GM21825 (cell line): ENCODE results near the gene TMTC2.

Experiments
- ATAC-seq: cut with Tn5 transposase; IDR thresholded peaks from one replicate; pipeline ENCODE4 v1.9.1; 2021; ENCODE audit warnings: mild to moderate bottlenecking, moderate library complexity; ENCODE audit not compliant: unreplicated experiment

Gene TMTC2

GRCh38 chr12:82873951-82874350, 187.2 kb downstream of the TMTC2 start:
- ATAC-seq: no peak

- ATAC-seq: no peak
Observed at GRCh38 chr12:82874945-82875344, 188.2 kb downstream of the TMTC2 start.

GRCh38 chr12:82876075-82876474, 189.4 kb downstream of the TMTC2 start:
- ATAC-seq: no peak

- ATAC-seq: no peak
Observed at GRCh38 chr12:82877963-82878362, 191.3 kb downstream of the TMTC2 start.

GRCh38 chr12:82880442-82880901, 193.8 kb downstream of the TMTC2 start:
- ATAC-seq: no peak

- no peak for ATAC-seq
Observed at GRCh38 chr12:82883394-82884355, 197.0 kb downstream of the TMTC2 start.

GRCh38 chr12:82886671-82887340, 200.1 kb downstream of the TMTC2 start:
- no peak for ATAC-seq

- ATAC-seq: no peak
Observed at GRCh38 chr12:82893896-82894295, 207.2 kb downstream of the TMTC2 start.

GRCh38 chr12:82896277-82896676, 209.6 kb downstream of the TMTC2 start:
- ATAC-seq: no peak

- ATAC-seq: no peak
Observed at GRCh38 chr12:82896979-82897378, 210.3 kb downstream of the TMTC2 start.

GRCh38 chr12:82898441-82898840, 211.7 kb downstream of the TMTC2 start:
- no peak for ATAC-seq

- no peak for ATAC-seq
Observed at GRCh38 chr12:82904219-82904790, 217.6 kb downstream of the TMTC2 start.

- no peak for ATAC-seq
Observed at GRCh38 chr12:82910246-82910893, 223.7 kb downstream of the TMTC2 start.

- no peak for ATAC-seq
Observed at GRCh38 chr12:82912406-82912805, 225.7 kb downstream of the TMTC2 start.

- ATAC-seq: no peak
Observed at GRCh38 chr12:82919388-82920054, 232.8 kb downstream of the TMTC2 start.

GRCh38 chr12:82923935-82924334, 237.2 kb downstream of the TMTC2 start:
- no peak for ATAC-seq

- ATAC-seq: no peak
Observed at GRCh38 chr12:82926630-82927029, 239.9 kb downstream of the TMTC2 start.

- no peak for ATAC-seq
Observed at GRCh38 chr12:82930301-82930700, 243.6 kb downstream of the TMTC2 start.

GRCh38 chr12:82931349-82932116, 244.8 kb downstream of the TMTC2 start:
- no peak for ATAC-seq

GRCh38 chr12:82937151-82937550, 250.4 kb downstream of the TMTC2 start:
- no peak for ATAC-seq
